Measurements from ENCODE around the gene ARID1B. TPM values are rescaled to one million over a fixed set of nuclear protein-coding genes. Genes with fewer than 3 reads are reported as not detected.

ARID1B gene
- total and polyA plus RNA-seq, 7 experiments from 2014 or later, result 17.5 to 164 (median 139) TPM

GRCh38 chr6:156877126-156877863, 100.1 kb downstream of the ARID1B start:
- H3K27ac Mint-ChIP-seq, result peak overlapping the region in 1 of 9 donors; percentile 27
- POLR2A ChIA-PET, result interaction anchor here (0.6 kb wide), 1 partner anchor 155 kb away, joined by 3 read pairs; no protein-coding TSS in a partner anchor

GRCh38 chr6:156878681-156879080, 101.5 kb downstream of the ARID1B start:
- no peak overlapping the region for H3K27ac ChIP-seq (ENCODE audit: low read depth, low read length)
- POLR2A ChIA-PET, result no interaction called here
- Mint-ChIP-seq H3K4me3 (peak overlapping the region in 4 of 10 donors; percentile 1 to 47 (median 12)), H3K27me3 (no peaks in the 10 kb centered on the region), H3K9me3 (no peaks in the 10 kb centered on the region), H3K4me1 (peaks cover 33 to 98% (median 86%) of the 10 kb centered on the region in 7 donors), H3K36me3 (peaks cover 0 to 15% (median 3%) of the 10 kb centered on the region in 5 donors), H3K27ac (peak overlapping the region in 1 of 9 donors; percentile 44)
- no peaks in the 10 kb centered on the region for H3K9me3 ChIP-seq (ENCODE audit: control insufficient read depth in 2 of 3, low read length in 3 of 3)
- H3K27me3 ChIP-seq (ENCODE audit: control insufficient read depth in 2 of 2, insufficient read depth in 2 of 2, low read length in 2 of 2), result no peaks in the 10 kb centered on the region
- CTCF ChIA-PET, result no interaction called here
- peaks cover 9 to 33% of the 10 kb centered on the region in 2 donors for H3K4me1 ChIP-seq (ENCODE audit: control insufficient read depth in 2 of 2, insufficient read depth in 2 of 2, low read length in 2 of 2)
- H3K4me3 ChIP-seq (ENCODE audit: low read length), result no peak overlapping the region
- no peak for DNase-seq
- no peak for ATAC-seq
- H3K36me3 ChIP-seq (ENCODE audit: control insufficient read depth in 2 of 3, insufficient read depth in 3 of 3, low read length in 3 of 3), result no peaks in the 10 kb centered on the region
- intact Hi-C loops (cut with micrococcal nuclease), result no loop called here

More at GRCh38 chr6:156877126-156877863, 100.1 kb downstream of the ARID1B start:
- H3K27me3 ChIP-seq (ENCODE audit: control insufficient read depth in 2 of 2, insufficient read depth in 2 of 2, low read length in 2 of 2), result no peaks in the 10 kb centered on the region
- Mint-ChIP-seq H3K4me3 (peak overlapping the region in 1 of 10 donors; percentile 42), H3K27me3 (no peaks in the 10 kb centered on the region), H3K36me3 (peaks cover 3 to 28% (median 4%) of the 10 kb centered on the region in 5 donors), H3K9me3 (no peaks in the 10 kb centered on the region), H3K4me1 (peaks cover 24 to 96% (median 82%) of the 10 kb centered on the region in 7 donors)
- no peaks in the 10 kb centered on the region for H3K36me3 ChIP-seq (ENCODE audit: control insufficient read depth in 2 of 3, insufficient read depth in 3 of 3, low read length in 3 of 3)
- CTCF ChIA-PET, result interaction anchor here (0.7 kb wide), 1 partner anchor 102 kb away, joined by 3 read pairs; no protein-coding TSS in a partner anchor
- peaks cover under 1 to 20% of the 10 kb centered on the region in 2 donors for H3K4me1 ChIP-seq (ENCODE audit: control insufficient read depth in 2 of 2, insufficient read depth in 2 of 2, low read length in 2 of 2)
- DNase-seq (no peak), ATAC-seq (no peak)
- intact Hi-C loops (cut with micrococcal nuclease), result no loop called here
- no peak overlapping the region for H3K27ac ChIP-seq (ENCODE audit: low read depth, low read length)
- H3K9me3 ChIP-seq (ENCODE audit: control insufficient read depth in 2 of 3, low read length in 3 of 3), result no peaks in the 10 kb centered on the region
- H3K4me3 ChIP-seq (ENCODE audit: low read length), result no peak overlapping the region

- DNase-seq, result no peak
- H3K9me3 Mint-ChIP-seq, result no peaks in the 10 kb centered on the region
- H3K4me3 ChIP-seq (ENCODE audit: low read length), result no peak overlapping the region
- peak overlapping the region in 2 of 10 donors; percentile 12 to 47 for H3K4me3 Mint-ChIP-seq
- no peaks in the 10 kb centered on the region for H3K27me3 Mint-ChIP-seq
- no peak overlapping the region for H3K27ac ChIP-seq (ENCODE audit: low read depth, low read length)
- no peak for ATAC-seq
- POLR2A ChIA-PET, result interaction anchor here (0.6 kb wide), 1 partner anchor 105 kb away, joined by 3 read pairs; no protein-coding TSS in a partner anchor
- peaks cover 9 to 37% of the 10 kb centered on the region in 2 donors for H3K4me1 ChIP-seq (ENCODE audit: control insufficient read depth in 2 of 2, insufficient read depth in 2 of 2, low read length in 2 of 2)
- CTCF ChIA-PET, result no interaction called here
- no peaks in the 10 kb centered on the region for H3K9me3 ChIP-seq (ENCODE audit: control insufficient read depth in 2 of 3, low read length in 3 of 3)
- H3K27me3 ChIP-seq (ENCODE audit: control insufficient read depth in 2 of 2, insufficient read depth in 2 of 2, low read length in 2 of 2), result no peaks in the 10 kb centered on the region
- H3K27ac Mint-ChIP-seq, result peak overlapping the region in 2 of 9 donors; percentile 2 to 28
- H3K36me3 ChIP-seq (ENCODE audit: control insufficient read depth in 2 of 3, insufficient read depth in 3 of 3, low read length in 3 of 3), result no peaks in the 10 kb centered on the region
- intact Hi-C loops (cut with micrococcal nuclease), result no loop called here
- H3K36me3 Mint-ChIP-seq, result peaks cover 0 to 11% (median 3%) of the 10 kb centered on the region in 5 donors
- H3K4me1 Mint-ChIP-seq, result peaks cover 34 to 98% (median 88%) of the 10 kb centered on the region in 7 donors
These were observed 102.0 kb downstream of the ARID1B start for GRCh38 chr6:156879186-156879585.

- ATAC-seq (no peak), DNase-seq (no peak)
- no peak overlapping the region for H3K4me3 ChIP-seq (ENCODE audit: low read length)
- Mint-ChIP-seq H3K36me3 (peaks cover 0 to 9% (median 1%) of the 10 kb centered on the region in 5 donors), H3K4me3 (peak overlapping the region in 3 of 10 donors; percentile 9 to 34 (median 12)), H3K9me3 (no peaks in the 10 kb centered on the region), H3K27me3 (no peaks in the 10 kb centered on the region), H3K27ac (peak overlapping the region in 1 of 9 donors; percentile 2), H3K4me1 (peaks cover 35 to 98% (median 88%) of the 10 kb centered on the region in 7 donors)
- ChIA-PET POLR2A (interaction anchor here (0.6 kb wide), 1 partner anchor 106 kb away, joined by 3 read pairs; no protein-coding TSS in a partner anchor), CTCF (no interaction called here)
- no peaks in the 10 kb centered on the region for H3K9me3 ChIP-seq (ENCODE audit: control insufficient read depth in 2 of 3, low read length in 3 of 3)
- H3K4me1 ChIP-seq (ENCODE audit: control insufficient read depth in 2 of 2, insufficient read depth in 2 of 2, low read length in 2 of 2), result peaks cover 9 to 33% of the 10 kb centered on the region in 2 donors
- intact Hi-C loops (cut with micrococcal nuclease), result no loop called here
- H3K36me3 ChIP-seq (ENCODE audit: control insufficient read depth in 2 of 3, insufficient read depth in 3 of 3, low read length in 3 of 3), result no peaks in the 10 kb centered on the region
- no peaks in the 10 kb centered on the region for H3K27me3 ChIP-seq (ENCODE audit: control insufficient read depth in 2 of 2, insufficient read depth in 2 of 2, low read length in 2 of 2)
- no peak overlapping the region for H3K27ac ChIP-seq (ENCODE audit: low read depth, low read length)
These were observed 102.4 kb downstream of the ARID1B start for GRCh38 chr6:156879591-156879990.

- no peak for DNase-seq
- no peak overlapping the region for H3K4me3 Mint-ChIP-seq
- Histone ChIP-seq H3K36me3 (ENCODE audit: control insufficient read depth in 2 of 3, insufficient read depth in 3 of 3, low read length in 3 of 3) (no peaks in the 10 kb centered on the region), H3K4me3 (ENCODE audit: low read length) (no peak overlapping the region), H3K4me1 (ENCODE audit: control insufficient read depth in 2 of 2, insufficient read depth in 2 of 2, low read length in 2 of 2) (peaks cover 9 to 33% of the 10 kb centered on the region in 2 donors), H3K27me3 (ENCODE audit: control insufficient read depth in 2 of 2, insufficient read depth in 2 of 2, low read length in 2 of 2) (no peaks in the 10 kb centered on the region), H3K9me3 (ENCODE audit: control insufficient read depth in 2 of 3, low read length in 3 of 3) (no peaks in the 10 kb centered on the region), H3K27ac (ENCODE audit: low read depth, low read length) (no peak overlapping the region)
- ChIA-PET CTCF (no interaction called here), POLR2A (interaction anchor here (0.6 to 1.2 kb wide), 3 partner anchors 12 to 327 kb away, joined by 3 to 4 read pairs (median 4); no protein-coding TSS in a partner anchor)
- H3K36me3 Mint-ChIP-seq, result peaks cover 0 to 10% (median 0%) of the 10 kb centered on the region in 5 donors
- no peak overlapping the region for H3K27ac Mint-ChIP-seq
- peaks cover 22 to 97% (median 88%) of the 10 kb centered on the region in 7 donors for H3K4me1 Mint-ChIP-seq
- no peaks in the 10 kb centered on the region for H3K9me3 Mint-ChIP-seq
- intact Hi-C loops (cut with micrococcal nuclease), result loop anchor here in 1 of 2 donors (5.0 kb wide), 1 partner anchor 194 kb away; no protein-coding TSS in a partner anchor
- H3K27me3 Mint-ChIP-seq, result no peaks in the 10 kb centered on the region
- ATAC-seq, result no peak
These were observed 103.7 kb downstream of the ARID1B start for GRCh38 chr6:156880913-156881312.

GRCh38 chr6:156881687-156882629, 104.8 kb downstream of the ARID1B start:
- peaks cover 0 to 16% (median 5%) of the 10 kb centered on the region in 5 donors for H3K36me3 Mint-ChIP-seq
- H3K27ac ChIP-seq (ENCODE audit: low read depth, low read length), result no peak overlapping the region
- peak overlapping the region in 1 of 9 donors; percentile 5 for H3K27ac Mint-ChIP-seq
- H3K4me3 Mint-ChIP-seq, result peak overlapping the region in 9 of 10 donors; percentile 8 to 71 (median 49)
- no peaks in the 10 kb centered on the region for H3K9me3 Mint-ChIP-seq
- intact Hi-C loops (cut with micrococcal nuclease), result loop anchor here in 1 of 2 donors (1.0 to 5.0 kb wide), 2 partner anchors 8 to 195 kb away; no protein-coding TSS in a partner anchor
- CTCF ChIA-PET, result no interaction called here
- no peak for ATAC-seq
- POLR2A ChIA-PET, result no interaction called here
- no peak for DNase-seq
- H3K4me1 ChIP-seq (ENCODE audit: control insufficient read depth in 2 of 2, insufficient read depth in 2 of 2, low read length in 2 of 2), result peaks cover 9 to 35% of the 10 kb centered on the region in 2 donors
- H3K36me3 ChIP-seq (ENCODE audit: control insufficient read depth in 2 of 3, insufficient read depth in 3 of 3, low read length in 3 of 3), result no peaks in the 10 kb centered on the region
- no peaks in the 10 kb centered on the region for H3K27me3 ChIP-seq (ENCODE audit: control insufficient read depth in 2 of 2, insufficient read depth in 2 of 2, low read length in 2 of 2)
- no peaks in the 10 kb centered on the region for H3K27me3 Mint-ChIP-seq
- H3K4me3 ChIP-seq (ENCODE audit: low read length), result no peak overlapping the region
- H3K4me1 Mint-ChIP-seq, result peaks cover 27 to 97% (median 91%) of the 10 kb centered on the region in 7 donors
- no peaks in the 10 kb centered on the region for H3K9me3 ChIP-seq (ENCODE audit: control insufficient read depth in 2 of 3, low read length in 3 of 3)

Data from naive thymus-derived CD4-positive, alpha-beta T cell (primary cell).